Mesenchymal stem cell (in vitro differentiated cells and primary cell): ENCODE data around the gene FBXW2.

Experiments
- DNase-seq: peaks from one replicate; pipeline ENCODE4 v3.0.0-alpha.2; 2013
- H2AFZ ChIP-seq: one replicate; pipeline ENCODE4 v1.6.1; 2013; ENCODE audit warnings: low read depth, mild to moderate bottlenecking, control low read depth, inconsistent platforms, low read length, moderate library complexity
- H2AK5ac ChIP-seq: 2 replicates; pipeline ENCODE4 v1.6.1; 2013; ENCODE audit warnings: low read length, moderate library complexity, mild to moderate bottlenecking, inconsistent platforms; ENCODE audit not compliant: severe bottlenecking
- H2BK120ac ChIP-seq: one replicate; pipeline ENCODE4 v1.6.1; 2013; ENCODE audit warnings: low read depth, mild to moderate bottlenecking, inconsistent platforms, low read length, moderate library complexity
- H2BK12ac ChIP-seq, 2 experiments: one replicate each; pipeline ENCODE4 v1.6.1; 2013; ENCODE audit warnings: inconsistent platforms in 2 of 2, low read length in 2 of 2, mild to moderate bottlenecking in 2 of 2, moderate library complexity in 2 of 2, control low read depth in 1 of 2
- H2BK15ac ChIP-seq: one replicate; pipeline ENCODE4 v1.6.1; 2013; ENCODE audit warnings: mild to moderate bottlenecking, low read depth, inconsistent platforms; ENCODE audit not compliant: poor library complexity, severe bottlenecking
- H2BK5ac ChIP-seq: 2 replicates; pipeline ENCODE4 v1.6.1; 2013; ENCODE audit warnings: low read depth, mild to moderate bottlenecking, low read length, control low read depth, inconsistent platforms; ENCODE audit not compliant: poor library complexity, severe bottlenecking
- H3K14ac ChIP-seq, 2 experiments: one replicate each; pipeline ENCODE4 v1.6.1; 2013; ENCODE audit warnings: inconsistent platforms in 2 of 2, low read length in 2 of 2, control low read depth in 1 of 2, mild to moderate bottlenecking in 1 of 2, moderate library complexity in 1 of 2
- H3K18ac ChIP-seq, 2 experiments: one replicate each; pipeline ENCODE4 v1.6.1; 2013; ENCODE audit warnings: inconsistent platforms in 2 of 2, low read length in 2 of 2, control low read depth in 1 of 2, low read depth in 1 of 2, mild to moderate bottlenecking in 1 of 2
- H3K23ac ChIP-seq, 2 experiments: one replicate each; pipeline ENCODE4 v1.6.1; 2013; ENCODE audit warnings: inconsistent platforms in 2 of 2, low read length in 2 of 2, mild to moderate bottlenecking in 2 of 2, moderate library complexity in 2 of 2, control low read depth in 1 of 2
- H3K27ac ChIP-seq: 2 replicates; pipeline ENCODE4 v1.5.1; 2013; ENCODE audit warnings: mild to moderate bottlenecking, moderate library complexity, low read length, control low read depth, inconsistent platforms; ENCODE audit not compliant: poor library complexity, severe bottlenecking
- H3K27me3 ChIP-seq, 2 experiments: 2 replicates each; pipeline versions ENCODE4 v1.6.1 to v1.7.0; 2013; ENCODE audit warnings: low read length in 2 of 2, mild to moderate bottlenecking in 2 of 2, moderate library complexity in 2 of 2, control low read depth in 1 of 2, inconsistent platforms in 1 of 2; ENCODE audit not compliant: control insufficient read depth in 1 of 2, insufficient read depth in 1 of 2
- H3K36me3 ChIP-seq, 2 experiments: 2 replicates each; pipeline versions ENCODE4 v1.6.1 to v1.7.0; 2013; ENCODE audit warnings: low read length in 2 of 2, control low read depth in 1 of 2, inconsistent platforms in 1 of 2, low read depth in 1 of 2, mild to moderate bottlenecking in 1 of 2; ENCODE audit not compliant: insufficient read depth in 2 of 2, control insufficient read depth in 1 of 2
- H3K4ac ChIP-seq, 2 experiments: one replicate each; pipeline ENCODE4 v1.6.1; 2013; ENCODE audit warnings: inconsistent platforms in 2 of 2, low read length in 2 of 2, mild to moderate bottlenecking in 2 of 2, moderate library complexity in 2 of 2, control low read depth in 1 of 2, low read depth in 1 of 2
- H3K4me1 ChIP-seq: 2 replicates; pipeline ENCODE4 v1.6.1; 2013; ENCODE audit warnings: low read depth, low read length, control low read depth; ENCODE audit not compliant: control insufficient read depth, insufficient read depth
- H3K4me2 ChIP-seq: 2 replicates; pipeline ENCODE4 v1.6.1; 2013; ENCODE audit warnings: low read length, mild to moderate bottlenecking, inconsistent platforms; ENCODE audit not compliant: poor library complexity, severe bottlenecking
- H3K4me3 ChIP-seq, 2 experiments: 2 replicates each; pipeline versions ENCODE4 v1.5.1 to v1.7.0; 2013; ENCODE audit warnings: low read length in 2 of 2, mild to moderate bottlenecking in 2 of 2, control low read depth in 1 of 2, low read depth in 1 of 2; ENCODE audit not compliant: insufficient read depth in 1 of 2
- H3K79me1 ChIP-seq: replicated peaks from 2 replicates; pipeline ENCODE4 v1.6.1; 2013; ENCODE audit warnings: mild to moderate bottlenecking, control low read depth, low read length, inconsistent platforms; ENCODE audit not compliant: poor library complexity, severe bottlenecking
- H3K9ac ChIP-seq: 2 replicates; pipeline ENCODE4 v1.7.0; 2013; ENCODE audit warnings: mild to moderate bottlenecking, low read length, moderate library complexity
- H3K9me3 ChIP-seq: 2 replicates; pipeline ENCODE4 v1.7.0; 2013; ENCODE audit warnings: mild to moderate bottlenecking, low read length; ENCODE audit not compliant: control insufficient read depth
- H4K8ac ChIP-seq: one replicate; pipeline ENCODE4 v1.6.1; 2013; ENCODE audit warnings: inconsistent platforms, mild to moderate bottlenecking, low read length, moderate library complexity
- H4K91ac ChIP-seq: one replicate; pipeline ENCODE4 v1.6.1; 2013; ENCODE audit warnings: mild to moderate bottlenecking, low read length, inconsistent platforms
- WGBS: methylation state at CpG from one replicate; pipeline ENCODE4 v1.1.7; 2013; ENCODE audit warnings: mixed read lengths; 5-methylcytosine and 5-hydroxymethylcytosine counted together

The FBXW2 gene

GRCh38 chr9:120830151-120830550, 36.9 kb upstream of the FBXW2 start:
- no peak overlapping the region for H2BK15ac ChIP-seq
- no peak overlapping the region for H3K4ac ChIP-seq
- H2AFZ ChIP-seq, result no peak overlapping the region
- no peak overlapping the region for H3K4me3 ChIP-seq
- WGBS, result 66% methylated on average over 2 of the region's 3 CpGs
- no peak overlapping the region for H2BK120ac ChIP-seq
- H3K79me1 ChIP-seq, result peaks cover 22% of the 10 kb centered on the region
- no peak overlapping the region for H4K91ac ChIP-seq
- H2BK5ac ChIP-seq, result no peak overlapping the region
- H3K9me3 ChIP-seq, result no peaks in the 10 kb centered on the region
- H2BK12ac ChIP-seq, result no peak overlapping the region
- no peak overlapping the region for H3K23ac ChIP-seq
- no peak for DNase-seq
- H3K18ac ChIP-seq, result no peak overlapping the region
- peaks cover 18 to 87% of the 10 kb centered on the region in 2 experiments for H3K36me3 ChIP-seq
- H4K8ac ChIP-seq, result no peak overlapping the region
- no peaks in the 10 kb centered on the region for H3K27me3 ChIP-seq
- H2AK5ac ChIP-seq, result no peak overlapping the region
- no peak overlapping the region for H3K9ac ChIP-seq
- no peak overlapping the region for H3K4me2 ChIP-seq
- H3K4me1 ChIP-seq, result no peaks in the 10 kb centered on the region
- no peak overlapping the region for H3K14ac ChIP-seq
- no peak overlapping the region for H3K27ac ChIP-seq

GRCh38 chr9:120829650-120830049, 36.4 kb upstream of the FBXW2 start:
- Histone ChIP-seq H2AFZ (no peak overlapping the region), H2BK12ac (no peak overlapping the region), H4K8ac (no peak overlapping the region), H3K14ac (no peak overlapping the region), H3K79me1 (peaks cover 24% of the 10 kb centered on the region), H2AK5ac (no peak overlapping the region), H4K91ac (no peak overlapping the region), H3K9me3 (no peaks in the 10 kb centered on the region), H3K9ac (no peak overlapping the region), H2BK120ac (no peak overlapping the region), H3K4me1 (no peaks in the 10 kb centered on the region), H3K23ac (no peak overlapping the region), H3K36me3 (peaks cover 18 to 87% of the 10 kb centered on the region in 2 experiments), H3K27ac (no peak overlapping the region), H3K4ac (no peak overlapping the region), H3K4me3 (no peak overlapping the region), H3K18ac (no peak overlapping the region), H2BK15ac (no peak overlapping the region), H2BK5ac (no peak overlapping the region), H3K4me2 (no peak overlapping the region), H3K27me3 (no peaks in the 10 kb centered on the region)
- DNase-seq, result no peak
- WGBS, result 100% methylated on average over 1 of the region's 1 CpG

GRCh38 chr9:120820095-120820494, 26.9 kb upstream of the FBXW2 start:
- Histone ChIP-seq H3K36me3 (peaks cover 19 to 98% of the 10 kb centered on the region in 2 experiments), H4K91ac (no peak overlapping the region), H3K9me3 (no peaks in the 10 kb centered on the region), H3K18ac (no peak overlapping the region), H2BK120ac (no peak overlapping the region), H3K27ac (no peak overlapping the region), H3K79me1 (peaks cover 7% of the 10 kb centered on the region), H2BK5ac (no peak overlapping the region), H2AK5ac (no peak overlapping the region), H3K4me3 (no peak overlapping the region), H3K9ac (no peak overlapping the region), H3K23ac (no peak overlapping the region), H3K4me1 (no peaks in the 10 kb centered on the region), H3K4me2 (no peak overlapping the region), H3K14ac (no peak overlapping the region), H2BK15ac (no peak overlapping the region), H4K8ac (no peak overlapping the region), H3K27me3 (no peaks in the 10 kb centered on the region), H3K4ac (no peak overlapping the region), H2AFZ (no peak overlapping the region), H2BK12ac (no peak overlapping the region)
- no peak for DNase-seq
- over 99% methylated on average over 3 of the region's 4 CpGs for WGBS

- Histone ChIP-seq H4K91ac (no peak overlapping the region), H2AFZ (no peak overlapping the region), H3K18ac (no peak overlapping the region), H3K4me3 (no peak overlapping the region), H3K9me3 (no peaks in the 10 kb centered on the region), H4K8ac (no peak overlapping the region), H3K4ac (no peak overlapping the region), H3K14ac (no peak overlapping the region), H3K79me1 (peaks cover 4% of the 10 kb centered on the region), H3K4me2 (no peak overlapping the region), H3K36me3 (peaks cover 22 to 88% of the 10 kb centered on the region in 2 experiments), H2BK15ac (no peak overlapping the region), H2BK5ac (no peak overlapping the region), H3K23ac (no peak overlapping the region), H3K27ac (no peak overlapping the region), H3K9ac (no peak overlapping the region), H2AK5ac (no peak overlapping the region), H3K27me3 (no peaks in the 10 kb centered on the region), H2BK12ac (no peak overlapping the region), H3K4me1 (no peaks in the 10 kb centered on the region), H2BK120ac (no peak overlapping the region)
- DNase-seq, result no peak
- WGBS, result no CpG with 5 or more reads among the region's 1 CpG
These were observed 25.4 kb upstream of the FBXW2 start for GRCh38 chr9:120818595-120818994.
